GM19351 (cell line): ENCODE data around the gene SSBP4.

Source experiments
- ATAC-seq: cut with Tn5 transposase; IDR thresholded peaks from one replicate; pipeline ENCODE4 v1.9.1; 2021; ENCODE audit warnings: mild to moderate bottlenecking, moderate library complexity; ENCODE audit not compliant: unreplicated experiment

SSBP4 gene

DNA sequence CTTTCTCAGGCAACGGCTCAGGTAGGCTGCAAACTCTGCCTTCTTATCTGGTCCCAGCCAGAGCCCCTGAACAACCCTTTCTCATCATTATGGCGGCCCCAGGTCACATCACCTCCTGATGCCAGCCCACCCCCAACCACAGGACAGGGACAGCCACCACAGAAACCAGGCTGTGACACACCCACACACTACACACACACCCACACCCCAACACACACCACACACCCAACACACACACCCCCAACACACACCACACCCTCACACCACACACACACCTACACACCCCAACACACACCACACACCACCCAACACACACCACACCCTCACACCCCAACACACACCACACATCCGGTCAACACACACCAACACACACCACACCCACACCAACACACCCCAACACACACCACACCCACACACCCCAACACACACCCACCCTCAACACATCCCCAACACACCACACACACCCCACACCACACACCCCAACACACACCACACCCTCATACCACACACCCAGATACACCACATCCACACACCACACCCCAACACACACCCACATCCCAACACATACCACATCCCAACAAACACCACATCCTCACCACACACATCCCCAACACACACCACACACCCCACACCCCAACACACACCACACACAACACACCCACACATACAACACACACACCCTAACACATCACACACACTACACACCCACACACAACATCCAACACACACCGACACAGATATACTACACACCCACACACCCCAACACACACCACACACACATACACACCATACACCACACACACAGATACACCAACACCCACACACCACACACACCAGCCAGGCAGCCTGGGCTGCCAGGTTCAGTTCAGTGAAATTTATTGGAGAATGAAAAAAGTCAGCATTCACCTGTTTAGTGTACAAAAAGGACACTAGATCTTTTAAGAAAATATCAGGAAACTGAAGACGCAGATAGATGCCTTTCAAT lies 22.9 kb downstream of the SSBP4 start:
- no peak for ATAC-seq

DNA sequence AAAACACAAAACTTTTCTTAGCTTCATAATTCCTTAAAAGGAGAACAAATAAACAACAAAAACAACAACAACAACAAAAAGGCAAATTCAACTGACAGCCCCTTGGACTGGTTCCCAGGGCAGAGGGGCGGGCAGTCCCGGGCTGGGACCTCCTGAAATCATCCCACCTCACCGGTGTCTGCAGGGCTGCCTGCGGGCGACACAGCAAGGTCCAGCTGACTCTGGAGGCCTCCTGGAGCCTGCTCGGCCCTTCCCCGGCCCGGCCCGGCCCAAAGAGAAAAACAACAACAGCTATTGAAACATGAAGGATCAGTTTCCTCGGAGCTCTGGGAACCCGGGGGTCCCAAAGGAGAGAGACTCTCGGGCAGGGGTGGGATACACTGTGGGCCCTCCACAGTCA lies 23.7 kb downstream of the SSBP4 start:
- ATAC-seq, result no peak

DNA sequence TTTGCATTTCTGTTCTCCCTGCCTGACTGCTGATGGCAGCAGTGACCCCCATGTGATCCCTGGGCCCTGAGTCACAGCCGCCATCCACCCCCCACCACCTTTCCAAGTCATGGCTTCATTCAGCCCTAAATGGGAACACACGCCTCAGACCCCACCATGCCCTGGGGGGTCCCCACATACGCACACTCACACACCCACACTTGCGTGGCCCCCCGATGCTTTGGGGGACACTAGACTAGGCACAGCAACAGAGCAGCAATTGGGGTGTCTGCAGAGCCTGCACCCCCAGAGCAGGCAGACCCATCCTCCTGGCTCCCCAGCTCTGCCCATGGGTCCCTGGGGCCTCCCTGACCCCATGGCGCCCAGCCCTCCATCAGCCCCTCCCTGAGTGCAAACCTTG lies 24.2 kb downstream of the SSBP4 start:
- ATAC-seq, result no peak

DNA sequence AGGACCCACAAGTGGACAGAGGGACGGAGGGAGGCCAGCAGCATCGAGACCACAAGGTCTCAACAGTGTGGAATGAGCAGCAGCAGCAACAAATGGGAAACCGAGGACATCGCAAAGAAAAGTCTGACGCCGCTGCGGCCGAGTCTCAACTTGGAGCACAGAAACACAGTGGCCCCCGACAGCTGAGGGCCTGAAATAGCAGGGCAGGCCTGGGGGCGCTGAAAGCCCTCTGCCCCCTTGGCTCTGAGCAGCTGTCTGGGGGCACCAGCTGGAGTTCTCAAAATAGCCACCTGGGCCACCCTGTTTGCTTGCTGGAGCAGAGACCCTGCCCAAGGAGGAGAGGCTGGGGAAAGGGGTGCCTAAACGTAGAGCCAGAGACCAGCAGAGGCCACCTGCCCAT lies 24.6 kb downstream of the SSBP4 start:
- ATAC-seq, result no peak

DNA sequence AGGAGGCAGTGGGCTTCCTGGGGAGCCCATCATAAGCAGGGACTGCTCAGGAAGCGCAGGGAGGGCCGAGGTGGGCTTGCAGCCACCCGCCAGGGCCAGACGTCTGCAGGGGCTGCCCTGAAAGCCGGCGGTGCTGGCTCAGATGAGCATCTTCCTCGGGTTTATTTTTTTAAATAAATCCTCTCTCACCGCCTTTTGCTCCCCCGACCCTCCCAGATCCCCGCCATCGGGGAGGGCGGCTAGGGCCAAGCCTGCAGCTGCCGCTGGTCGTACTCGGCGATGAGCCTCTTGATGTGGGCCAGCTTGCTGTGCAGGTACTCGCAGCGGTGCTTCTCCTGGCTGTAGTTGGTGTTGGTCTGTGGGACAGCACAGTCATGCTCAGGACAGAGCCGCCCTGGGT lies 25.3 kb downstream of the SSBP4 start:
- no peak for ATAC-seq

DNA sequence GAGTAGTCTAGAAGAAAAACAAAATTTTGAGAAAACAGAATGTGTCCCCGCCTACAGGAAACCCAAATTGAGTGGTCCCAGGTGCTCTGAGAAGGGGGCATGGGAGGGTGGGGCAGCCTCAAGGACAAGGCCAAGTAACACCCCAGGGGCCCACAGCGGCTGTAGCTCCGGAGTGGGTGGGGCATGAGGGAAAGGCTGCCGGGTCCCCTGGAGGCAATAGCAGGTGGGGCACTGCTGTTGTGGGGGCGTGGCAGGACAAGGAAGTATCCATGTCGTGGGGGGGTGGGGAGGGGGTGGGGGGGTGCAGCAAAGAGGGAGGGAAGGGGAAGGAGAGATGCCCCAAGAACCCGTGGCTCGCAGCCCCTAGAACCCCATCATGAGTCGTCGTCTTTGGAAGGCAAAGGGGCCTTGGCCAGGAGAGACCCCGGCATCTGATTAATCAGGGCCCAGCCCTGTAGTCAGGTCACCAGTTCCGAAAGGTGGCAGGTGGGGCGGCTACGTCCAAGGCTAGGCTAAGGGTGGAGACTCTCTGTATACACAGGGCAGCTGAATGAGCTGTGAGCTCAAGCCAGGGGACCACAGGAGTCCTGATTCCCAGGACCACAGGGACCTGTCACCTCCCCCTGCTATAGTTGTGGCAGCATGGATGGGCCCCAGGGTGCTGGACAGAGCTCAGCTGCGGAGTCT lies 26.2 kb downstream of the SSBP4 start:
- ATAC-seq, result no peak

DNA sequence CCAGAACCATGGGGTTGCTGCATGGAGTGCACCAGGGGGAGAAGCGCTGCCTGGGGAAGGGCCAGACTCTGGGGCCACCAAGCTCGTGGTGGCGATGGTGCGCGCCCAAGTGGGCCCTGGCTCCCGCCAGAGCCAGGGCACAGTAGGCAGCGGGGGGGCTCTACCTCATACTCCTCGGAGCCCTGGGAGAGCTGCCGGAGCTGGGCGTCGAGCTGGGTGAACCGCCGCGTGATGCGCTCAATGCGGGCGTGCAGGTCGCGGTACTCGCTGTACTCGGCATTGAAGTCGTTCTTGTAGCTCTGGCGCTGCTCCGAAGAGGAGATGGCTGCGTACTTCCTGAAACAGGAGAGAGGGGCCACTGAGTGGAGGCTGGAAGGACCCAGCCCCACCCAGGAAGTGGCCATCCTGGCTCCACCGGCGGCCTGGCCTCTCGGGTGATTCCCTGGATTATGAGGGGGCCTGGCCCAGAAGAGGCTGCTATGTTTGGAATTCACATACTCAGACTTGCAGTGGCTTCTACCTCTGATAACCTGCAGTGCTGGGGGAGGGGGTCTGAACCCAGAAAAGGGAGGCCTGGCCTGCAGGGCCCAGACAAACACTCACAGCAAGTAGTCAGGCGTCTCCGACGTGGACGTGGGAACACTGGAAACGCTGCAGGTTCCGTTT lies 27.1 kb downstream of the SSBP4 start:
- no peak for ATAC-seq

DNA sequence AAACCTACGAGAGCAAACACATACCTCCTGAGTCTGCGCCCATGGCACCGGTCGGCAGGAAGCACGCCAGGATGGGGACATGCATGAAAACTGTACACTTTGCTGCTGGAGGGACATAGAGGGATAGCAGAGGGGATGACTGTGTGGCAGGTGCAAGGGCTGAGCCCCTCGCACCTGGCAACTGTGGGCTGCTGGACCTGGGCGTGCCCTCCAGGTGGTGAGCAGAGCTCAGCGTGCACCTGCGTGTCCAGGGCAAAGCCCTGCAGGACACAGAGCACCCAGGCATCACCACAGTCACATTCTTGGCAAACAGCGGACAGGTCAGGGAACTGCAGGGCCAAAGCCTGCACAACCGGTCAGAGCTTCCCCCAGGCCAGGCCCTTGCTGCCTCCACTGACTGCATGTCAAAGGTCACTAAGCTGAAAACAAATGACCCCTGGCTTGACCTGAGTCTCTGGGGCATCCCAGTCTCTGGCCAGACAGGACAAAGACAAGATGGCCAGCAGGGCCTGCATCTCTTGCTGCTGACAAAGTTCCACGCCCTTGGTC lies 27.7 kb downstream of the SSBP4 start:
- ATAC-seq, result no peak

DNA sequence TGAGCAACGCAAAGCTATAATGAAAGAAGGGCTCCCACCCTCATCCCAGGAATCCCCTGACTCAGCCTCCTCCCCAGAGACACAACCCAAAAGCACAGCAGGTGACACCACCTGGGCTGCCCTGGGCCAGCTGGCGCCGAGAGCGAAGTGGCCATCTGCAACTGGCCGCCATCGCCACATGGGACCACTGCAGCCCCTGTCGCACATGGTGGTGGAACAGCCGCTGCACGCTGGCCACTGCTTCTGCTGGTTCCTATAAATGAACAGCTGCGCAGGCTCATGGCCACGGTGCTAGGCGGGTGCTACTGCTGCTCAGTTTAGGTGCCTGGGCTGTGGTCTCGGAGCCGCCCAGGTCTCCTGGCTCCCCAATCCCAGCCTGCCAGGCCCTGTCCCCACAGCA lies 30.4 kb downstream of the SSBP4 start:
- ATAC-seq, result no peak

DNA sequence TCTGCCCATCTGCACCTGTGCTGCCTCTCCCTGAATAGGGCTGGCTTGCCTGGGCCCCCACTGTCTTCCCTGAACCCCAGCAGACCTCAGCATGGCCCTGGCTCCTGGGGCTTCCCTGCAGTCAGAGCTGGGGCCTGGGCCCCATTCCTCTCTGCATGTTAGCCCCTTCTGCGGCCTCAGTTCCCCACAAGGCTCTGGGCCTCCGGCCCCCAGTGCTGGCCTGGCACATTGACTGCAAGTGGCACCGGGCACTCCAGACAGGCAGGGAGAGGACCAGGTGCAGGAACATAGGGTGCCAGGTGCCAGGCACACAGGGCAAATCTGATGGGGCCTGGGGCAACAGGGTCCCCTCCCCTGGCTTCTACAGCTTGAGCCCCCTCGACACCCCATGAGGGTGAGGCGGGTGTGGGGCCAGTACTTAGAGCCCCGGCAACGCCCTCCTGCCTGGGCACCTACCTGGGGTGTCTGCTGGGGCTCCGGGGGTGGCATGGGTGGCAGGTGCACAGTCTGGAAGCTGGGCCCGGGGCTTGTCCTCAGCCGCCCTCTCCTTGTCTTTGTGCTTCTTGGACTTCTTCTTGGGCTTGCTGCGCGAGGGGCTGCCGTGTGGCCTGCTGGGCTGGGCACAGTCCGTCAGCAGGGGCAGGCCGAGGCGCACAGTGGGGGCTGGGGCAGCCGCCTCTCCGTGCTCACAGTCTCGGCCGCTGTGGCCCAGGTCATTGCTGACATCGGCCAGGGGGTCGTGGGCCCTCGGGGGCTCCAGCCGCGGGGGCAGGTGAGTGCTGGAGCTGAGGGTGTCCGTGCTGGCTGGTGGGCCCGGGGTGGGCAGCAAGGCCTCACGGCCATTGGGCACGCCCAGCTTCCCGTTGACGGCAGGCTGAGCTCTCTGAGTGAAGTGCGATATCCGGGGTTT lies 31.1 kb downstream of the SSBP4 start:
- no peak for ATAC-seq

DNA sequence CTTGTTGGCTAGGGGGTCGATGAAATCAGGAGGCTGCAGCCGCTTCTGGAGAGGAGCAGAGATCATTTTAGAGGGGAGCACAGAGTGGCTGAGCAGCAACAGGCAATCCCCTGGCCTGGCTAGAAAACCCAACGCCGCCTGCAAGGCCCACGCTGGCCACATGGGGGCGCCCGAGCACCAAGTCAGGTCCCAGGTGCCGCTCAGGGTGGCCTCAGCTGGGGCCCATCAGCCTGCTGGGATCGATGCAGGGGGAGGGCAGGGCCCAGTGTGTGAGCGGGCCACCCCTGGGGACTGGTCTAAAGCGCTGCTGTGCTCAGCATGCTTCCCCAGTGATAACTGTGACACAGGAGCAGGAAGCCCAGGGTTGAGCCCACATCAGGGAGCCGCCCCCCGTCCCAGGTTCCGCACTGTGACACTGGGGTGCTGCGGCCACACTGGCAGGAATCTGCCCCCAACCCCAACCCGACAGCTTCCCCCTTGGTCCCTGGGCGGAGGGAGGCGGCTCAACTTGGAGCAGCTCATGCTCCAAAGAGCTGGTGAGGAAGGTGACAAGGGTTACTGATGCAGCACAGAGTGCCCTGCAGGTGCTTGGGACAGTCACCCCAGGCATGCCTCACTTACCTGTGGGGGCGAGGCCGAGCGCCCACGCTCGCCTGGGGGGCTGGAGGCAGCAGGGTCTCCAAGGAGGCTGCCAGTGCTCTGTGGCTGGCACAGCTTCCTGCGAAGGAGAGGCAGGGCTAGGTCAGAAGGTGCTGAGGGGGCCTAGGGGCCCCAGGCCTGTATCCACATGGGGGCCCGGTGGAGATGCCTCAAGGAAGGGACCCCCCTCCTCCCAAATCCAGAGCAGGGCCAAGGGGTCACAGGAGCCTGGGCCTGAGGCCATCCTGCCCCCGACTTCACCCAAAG lies 32.0 kb downstream of the SSBP4 start:
- ATAC-seq, result no peak

DNA sequence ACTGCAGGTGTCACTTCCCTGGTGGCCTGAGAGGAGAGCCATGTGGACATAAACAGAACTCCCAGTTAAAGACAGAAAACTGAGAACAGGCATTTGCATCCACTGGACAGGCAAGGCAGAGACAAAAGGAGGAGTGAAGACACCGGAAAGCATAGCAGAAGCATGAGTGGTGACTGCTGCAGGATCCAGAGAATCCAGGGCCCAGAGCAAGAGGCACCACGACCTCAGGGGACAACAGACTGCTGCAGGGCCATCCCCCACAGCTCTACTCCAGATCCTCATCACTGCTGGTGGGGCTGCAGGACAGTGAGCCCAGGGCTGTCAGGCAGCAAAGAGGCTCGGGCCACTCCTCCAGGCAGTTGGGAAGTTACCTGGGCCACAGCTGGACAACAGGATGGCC lies 33.2 kb downstream of the SSBP4 start:
- ATAC-seq, result no peak

DNA sequence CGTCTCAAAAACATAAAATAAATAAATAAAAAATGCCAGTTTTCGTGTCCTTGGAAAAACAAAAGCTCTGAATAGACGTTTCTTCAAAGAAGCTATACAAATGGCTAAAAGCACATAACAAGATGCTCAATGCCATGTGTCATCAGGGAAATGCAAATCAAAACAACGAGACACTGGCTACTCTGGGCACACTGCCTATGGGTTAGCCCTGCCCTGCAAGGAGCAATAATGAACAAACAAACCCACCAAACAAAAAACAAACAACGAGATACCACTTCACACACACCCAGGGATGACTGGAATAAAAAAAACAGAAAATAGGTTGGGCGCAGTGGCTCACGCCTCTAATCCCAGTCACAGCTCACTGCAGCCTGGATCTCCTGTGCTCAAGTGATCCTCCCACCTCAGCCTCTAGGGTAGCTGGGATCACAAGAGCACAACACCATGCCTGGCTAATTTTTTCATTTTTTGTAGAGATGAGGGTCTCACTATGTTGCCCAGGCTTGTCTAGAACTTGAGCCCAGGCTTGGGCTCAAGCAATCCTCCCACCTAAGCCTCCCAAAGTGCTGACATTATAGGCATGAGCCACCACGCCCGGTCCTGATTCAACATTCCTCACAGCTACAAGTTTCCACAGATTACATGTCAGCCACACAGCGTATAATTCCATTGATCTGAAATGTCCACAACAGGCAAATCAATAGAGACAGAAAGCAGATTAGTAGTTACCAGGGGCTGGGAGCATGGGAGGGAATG lies 34.2 kb downstream of the SSBP4 start:
- no peak for ATAC-seq

DNA sequence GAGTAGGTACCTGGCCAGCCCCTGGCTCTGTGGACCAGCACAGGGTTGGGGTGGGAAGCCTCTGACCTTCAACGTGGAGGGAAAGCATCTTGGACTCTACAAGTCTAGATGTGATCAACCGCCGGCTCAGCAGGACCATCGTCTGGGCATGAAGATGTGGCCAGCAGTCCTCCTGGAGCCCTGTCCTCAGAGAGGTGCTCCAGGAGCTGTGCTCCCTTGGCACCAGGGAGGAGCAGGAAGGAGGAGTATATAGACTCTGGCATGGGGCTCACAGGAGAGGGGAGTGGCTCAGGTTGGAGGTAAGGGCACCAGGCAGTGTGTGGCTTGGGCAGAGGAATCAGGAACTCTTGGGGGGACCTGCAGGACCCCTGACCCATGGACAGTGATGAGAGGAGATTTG lies 37.1 kb downstream of the SSBP4 start:
- ATAC-seq, result no peak

DNA sequence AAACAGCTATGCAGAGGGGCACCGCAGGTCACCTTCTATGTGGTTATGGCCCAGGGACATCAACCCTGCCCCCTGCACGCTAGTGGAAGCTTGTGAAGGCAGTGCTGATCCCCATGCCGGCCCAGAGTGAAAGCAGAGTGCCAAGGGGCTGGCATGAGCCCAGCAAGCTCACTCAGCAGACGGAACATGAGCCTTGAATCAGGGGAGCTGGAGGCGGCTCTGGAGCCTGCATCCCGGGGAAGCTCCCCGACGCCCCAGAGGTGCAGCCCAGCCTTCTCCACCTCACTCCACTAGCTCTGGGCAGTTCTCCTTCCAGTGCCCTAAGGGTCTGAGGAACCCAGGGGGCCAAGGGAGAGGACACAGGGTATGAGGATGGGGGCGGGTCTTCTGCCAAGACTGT lies 37.8 kb downstream of the SSBP4 start:
- ATAC-seq, result no peak

DNA sequence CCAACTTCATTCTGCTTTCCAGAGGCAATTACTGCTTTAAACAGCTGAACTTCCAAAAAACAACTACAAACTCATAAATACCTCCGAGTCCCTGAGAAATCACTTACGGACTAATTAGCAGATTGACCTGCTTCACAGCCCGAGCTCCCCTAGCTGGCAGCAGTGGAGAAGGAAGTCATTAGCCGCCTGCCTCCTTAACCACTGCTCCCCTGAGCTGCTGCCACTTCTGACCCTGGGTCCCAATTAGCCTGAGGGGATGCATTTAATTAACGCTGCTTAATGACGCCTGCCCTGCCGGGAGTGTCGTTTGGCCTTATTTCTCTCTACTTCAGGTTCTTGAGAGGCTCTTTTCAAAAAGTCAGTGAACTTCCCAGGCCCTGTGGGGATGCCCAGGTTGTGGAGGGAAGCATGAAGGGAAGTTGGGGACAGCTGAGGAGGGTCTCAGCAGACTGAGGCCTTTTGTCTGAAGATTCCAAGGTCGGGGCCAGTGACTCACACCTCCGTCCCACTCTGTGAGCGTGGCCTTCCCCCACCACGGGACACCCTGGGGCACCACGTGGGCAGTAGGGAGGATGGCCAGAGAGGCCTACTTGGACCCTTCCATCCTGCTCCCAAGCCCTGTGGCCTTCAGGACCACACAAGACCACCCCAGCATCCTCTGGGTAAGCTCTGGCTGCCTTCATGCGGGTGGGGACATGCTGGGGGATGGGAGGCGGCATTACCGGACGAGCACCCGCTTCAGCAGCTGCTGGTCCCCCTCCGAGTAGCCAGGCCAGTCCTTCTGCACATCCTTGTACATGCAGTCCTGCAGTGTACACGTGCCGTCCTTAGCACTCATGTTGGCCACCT lies 38.5 kb downstream of the SSBP4 start:
- ATAC-seq, result no peak

DNA sequence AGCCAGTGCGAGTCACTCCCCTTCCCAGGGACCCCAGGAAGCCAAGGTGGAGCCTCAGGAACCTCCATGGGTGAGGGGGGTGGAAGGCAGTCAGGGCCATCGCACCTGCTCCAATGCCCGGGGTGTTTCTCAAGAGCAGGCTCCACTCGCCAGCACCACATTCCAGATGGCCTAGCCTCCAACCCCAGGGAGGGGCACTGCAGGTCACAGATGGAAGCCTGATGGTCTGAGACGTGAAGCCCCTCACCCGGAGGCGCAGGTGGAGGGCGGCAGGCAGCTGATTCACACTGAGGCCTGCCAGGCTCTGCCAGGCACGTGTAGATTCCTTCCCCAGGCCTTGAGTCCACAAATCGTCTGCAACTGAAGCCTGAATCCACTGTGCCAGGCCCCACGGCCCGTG lies 41.7 kb downstream of the SSBP4 start:
- ATAC-seq, result no peak

DNA sequence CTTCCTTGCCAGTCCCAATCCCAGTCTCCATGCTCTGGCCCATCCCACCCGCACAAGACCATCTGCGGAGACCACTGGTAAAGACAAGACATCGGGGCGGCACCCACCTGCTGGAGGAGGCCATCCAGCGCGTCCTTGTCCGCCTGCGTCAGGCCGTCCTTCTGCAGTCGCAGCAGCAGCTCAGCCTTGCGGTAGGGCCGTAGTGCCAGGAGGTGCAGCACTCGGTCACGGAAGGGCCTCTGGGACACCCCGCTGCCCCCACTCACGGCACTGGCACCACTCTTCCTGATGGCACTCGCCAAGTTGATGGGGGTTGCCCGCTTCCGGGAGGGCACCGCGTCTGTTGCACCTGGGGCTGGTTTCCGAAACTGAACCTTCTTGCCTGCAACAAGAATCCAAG lies 42.3 kb downstream of the SSBP4 start:
- no peak for ATAC-seq
